H1 (cell line): Measurements from ENCODE around the gene RNF220. TPM values are rescaled to one million over a fixed set of nuclear protein-coding genes. Genes with fewer than 3 reads are reported as not detected.

Experiments used
- NRF1 ChIP-seq: IDR thresholded peaks from 2 replicates; pipeline ENCODE4 v1.6.1; 2011; ENCODE audit warnings: mild to moderate bottlenecking, low read depth, low read length, improper control_type of control experiment
- POLR2AphosphoS5 ChIP-seq: IDR thresholded peaks from 2 replicates; pipeline ENCODE4 v1.6.1; 2011; ENCODE audit warnings: low read depth, low read length
- RAD21 ChIP-seq, 2 experiments: IDR thresholded peaks in 1 of 2; conservative IDR thresholded peaks in 1 of 2; 2 replicates each; pipeline ENCODE4 v1.6.1; 2011; ENCODE audit warnings: low read depth in 2 of 2, low read length in 2 of 2, improper control_type of control experiment in 1 of 2, inconsistent platforms in 1 of 2, mild to moderate bottlenecking in 1 of 2, moderate library complexity in 1 of 2
- RXRA ChIP-seq: IDR thresholded peaks from 2 replicates; pipeline ENCODE4 v1.6.1; 2011; ENCODE audit warnings: low read depth, mild to moderate bottlenecking, low read length, moderate library complexity; ENCODE audit not compliant: insufficient read depth
- SP1 ChIP-seq: IDR thresholded peaks from 2 replicates; pipeline ENCODE4 v1.6.1; 2011; ENCODE audit warnings: low read depth, low read length
- TCF12 ChIP-seq: IDR thresholded peaks from 2 replicates; pipeline ENCODE4 v1.6.1; 2011; ENCODE audit warnings: low read depth, mild to moderate bottlenecking, low read length
- polyA plus RNA-seq, 7 experiments: library from polyadenylated mRNA; depleted of rRNA in 3 of 7; stranded (reverse) in 5 of 7; unstranded in 2 of 7; fragments of >200 nt in 5 of 7; fragments of 200-250 nt in 2 of 7; gene quantifications; 1 replicate in 5 of 7; 2 replicates in 1 of 7; 4 replicates in 1 of 7; pipeline versions ENCODE4 v1.2.1 to v1.2.3, GENCODE V29; 2011 to 2013; ENCODE audit warnings: missing spikeins in 2 of 7, mixed read lengths in 2 of 7
- total RNA-seq: library from RNA; stranded (reverse); fragmentation: NEBNext Ultra II Directional; extraction: Animal tissue kit (Norgen Biotek cat#: 25700); gene quantifications from 2 replicates; pipeline ENCODE4 v1.2.1, GENCODE V29; 2021

RNF220 gene
- total and polyA plus RNA-seq, 2 of the 8 experiments (the other 6 are each of a cell fraction or from before 2014, with no cell fraction given) = 123 to 160 TPM

DNA sequence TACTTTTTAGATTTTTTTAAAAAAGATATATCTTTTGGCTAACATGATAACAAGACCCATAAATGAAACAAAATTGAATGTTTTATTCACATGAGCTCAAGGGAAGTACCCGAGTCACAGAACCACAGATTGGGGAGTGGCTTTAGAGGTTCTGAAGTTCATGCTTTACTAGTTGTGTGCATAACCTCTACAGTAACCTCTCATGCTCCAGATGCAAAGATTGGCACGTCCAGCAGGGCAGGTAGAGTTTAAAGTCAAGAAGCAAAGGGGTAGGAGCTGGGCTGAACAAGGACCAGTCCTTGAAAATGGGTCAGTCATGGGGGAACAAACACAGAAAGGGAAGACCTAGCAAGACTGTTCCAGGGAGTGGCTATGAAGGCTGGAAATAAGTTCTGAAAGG lies 109.6 kb downstream of the RNF220 start (continued):
- TF ChIP-seq RXRA (no peak), RAD21 (IDR thresholded peaks at IDR 0.05 in 1 of 2, conservative IDR thresholded peaks at IDR 0.05 in 1 of 2; ENCODE audit: low read depth in 2 of 2, low read length in 2 of 2) (no peak), POLR2AphosphoS5 (no peak), NRF1 (no peak), SP1 (no peak), TCF12 (no peak)
